NCI-H82 treated with DMSO at 0.1 percent for 48 hours (cell line): ENCODE measurements around the gene CRHR2.
"Not testable (repeated sequence)": the region's sequence is repeated elsewhere in the genome, so short reads cannot be mapped to it uniquely, and the experiment has no call there.

ENCODE experiments used
- DNase-seq: peaks from one replicate; lab custom pipeline; 2025; ENCODE audit not compliant: unreplicated experiment; lab: John Stamatoyannopoulos, UW

Gene CRHR2

GRCh38 chr7:30682212-30683083 lies at the start of gene CRHR2:
Gene CRHR2 (minus strand): TSS chr7:30682456. CDS start chr7:30682280, 176 bp downstream.
- DNase-seq, result no peak

DNA sequence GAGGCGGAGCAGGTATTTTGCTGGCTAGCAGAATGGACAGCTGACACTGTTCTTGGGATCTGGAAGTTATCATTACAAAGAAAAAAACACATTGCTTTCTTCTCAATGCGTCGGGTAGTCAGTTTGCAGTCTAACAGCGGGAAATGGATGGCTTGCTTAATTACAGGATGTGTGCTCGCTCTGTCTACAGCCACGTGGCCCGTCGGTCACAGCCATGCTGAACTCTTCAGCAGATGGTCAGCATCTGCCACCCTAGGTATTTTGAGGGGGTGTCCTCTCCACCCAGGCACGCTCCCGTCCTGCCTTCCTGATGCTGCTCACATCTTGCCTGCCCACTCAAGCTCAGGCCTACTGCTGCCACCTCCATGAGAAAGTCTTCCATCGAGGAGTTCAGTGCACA lies 49.3 kb upstream of the CRHR2 start:
- DNase-seq, result peak; percentile 48

- no peak for DNase-seq
These were observed 48.7 kb upstream of the CRHR2 start for GRCh38 chr7:30730996-30731395.

DNA sequence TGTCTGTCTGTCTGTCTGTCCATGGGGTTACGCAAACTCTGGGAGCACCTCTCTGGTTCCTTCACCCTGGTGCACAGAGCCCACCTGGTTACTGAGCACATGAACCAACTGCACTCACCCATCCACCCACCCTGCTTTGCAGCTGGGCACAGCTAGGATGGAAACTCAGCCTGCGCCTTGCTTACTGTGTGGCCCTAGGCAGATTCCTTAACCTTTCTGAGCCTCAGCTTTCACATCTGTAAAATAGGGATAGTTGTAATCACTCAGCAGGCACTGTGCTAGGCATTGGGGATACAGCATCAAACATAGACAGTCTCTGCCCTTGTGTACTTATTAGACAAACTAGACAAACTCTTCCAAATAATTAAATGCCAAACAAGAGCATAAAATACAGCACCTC lies 47.8 kb upstream of the CRHR2 start:
- no peak for DNase-seq

DNA sequence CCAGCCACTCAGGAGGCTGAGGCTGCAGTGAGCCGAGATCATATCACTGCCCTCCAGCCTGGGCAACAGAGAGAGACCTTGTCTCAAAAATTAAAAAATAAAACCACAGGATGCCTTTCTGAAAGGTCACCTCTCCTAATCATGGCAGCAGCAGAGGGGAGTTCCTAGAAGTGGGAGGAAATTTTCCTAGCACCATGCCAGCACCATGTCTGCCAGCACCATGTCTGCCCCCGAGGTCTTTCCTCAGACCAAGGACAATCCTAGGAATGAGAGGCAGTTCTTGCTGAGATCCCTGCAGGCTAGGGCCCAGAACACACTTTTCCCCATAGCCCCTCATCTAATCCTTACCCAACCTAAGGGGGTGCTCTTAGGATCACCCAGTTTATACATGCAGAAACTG lies 47.4 kb upstream of the CRHR2 start:
- DNase-seq, result no peak

DNA sequence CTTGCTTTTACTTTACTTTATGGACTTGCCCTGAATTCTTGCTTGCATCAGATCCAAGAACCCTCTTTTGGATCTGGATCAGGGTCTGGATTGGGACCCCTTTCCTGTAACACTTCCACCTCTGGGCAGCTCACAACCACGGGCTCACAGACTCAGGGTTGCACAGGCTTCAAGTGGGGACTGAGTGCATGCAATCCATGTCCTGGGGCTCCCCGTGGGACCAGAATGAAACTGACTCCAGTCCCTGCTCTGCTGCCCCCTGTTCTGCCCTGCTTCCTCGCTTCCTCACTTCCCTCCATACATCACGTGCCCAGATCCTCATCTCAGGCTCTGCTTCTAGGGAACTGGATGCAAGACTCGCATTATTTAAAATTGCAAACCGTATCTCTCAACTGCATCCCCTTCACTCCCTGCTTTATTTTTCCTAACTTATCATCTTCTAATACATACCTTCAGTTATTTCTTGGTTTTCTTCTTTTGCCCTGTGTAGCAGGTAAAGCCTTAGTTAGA lies 46.4 kb upstream of the CRHR2 start:
- no peak for DNase-seq

DNA sequence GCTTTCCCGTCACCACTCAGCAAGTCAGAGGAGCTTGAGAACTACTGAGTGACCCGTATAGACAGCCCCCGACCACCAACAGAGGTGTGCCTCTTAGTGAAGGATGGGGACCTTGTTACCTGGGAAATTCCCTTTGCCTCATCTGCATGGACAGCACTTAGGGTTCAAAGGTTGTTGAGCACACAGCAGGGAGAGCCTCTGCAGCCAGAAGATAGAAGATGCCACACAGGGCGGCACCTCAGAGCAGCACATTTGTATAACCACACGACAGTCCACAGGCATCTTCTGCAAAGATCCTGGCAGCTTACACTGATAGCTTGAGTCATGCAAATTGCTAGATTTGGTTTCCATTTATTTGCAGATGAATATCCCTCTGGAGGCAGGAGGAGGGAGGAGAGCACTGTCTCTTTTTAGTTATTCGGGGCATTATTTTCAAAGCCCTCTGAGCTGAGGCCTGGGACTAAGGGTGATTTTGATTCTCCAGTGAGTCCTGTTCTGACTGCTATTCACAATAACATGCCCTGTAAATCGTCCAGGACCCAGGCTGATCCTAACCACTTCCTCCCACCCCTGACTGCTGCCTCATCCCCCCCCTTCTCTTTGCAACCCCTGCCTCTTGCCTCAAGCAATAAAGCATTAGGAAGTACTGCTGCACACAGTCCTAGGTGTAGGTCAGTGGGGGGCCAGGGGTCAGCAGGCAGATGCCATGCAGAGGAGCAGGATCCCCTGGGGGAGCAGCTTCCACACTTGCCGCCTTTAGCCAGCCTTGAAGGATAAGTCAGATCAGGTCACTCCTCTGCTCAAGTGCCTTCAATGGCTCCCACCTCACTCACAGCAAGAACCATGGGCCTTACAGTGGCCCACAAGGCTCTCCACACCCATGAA lies 45.0 kb upstream of the CRHR2 start:
- no peak for DNase-seq

DNA sequence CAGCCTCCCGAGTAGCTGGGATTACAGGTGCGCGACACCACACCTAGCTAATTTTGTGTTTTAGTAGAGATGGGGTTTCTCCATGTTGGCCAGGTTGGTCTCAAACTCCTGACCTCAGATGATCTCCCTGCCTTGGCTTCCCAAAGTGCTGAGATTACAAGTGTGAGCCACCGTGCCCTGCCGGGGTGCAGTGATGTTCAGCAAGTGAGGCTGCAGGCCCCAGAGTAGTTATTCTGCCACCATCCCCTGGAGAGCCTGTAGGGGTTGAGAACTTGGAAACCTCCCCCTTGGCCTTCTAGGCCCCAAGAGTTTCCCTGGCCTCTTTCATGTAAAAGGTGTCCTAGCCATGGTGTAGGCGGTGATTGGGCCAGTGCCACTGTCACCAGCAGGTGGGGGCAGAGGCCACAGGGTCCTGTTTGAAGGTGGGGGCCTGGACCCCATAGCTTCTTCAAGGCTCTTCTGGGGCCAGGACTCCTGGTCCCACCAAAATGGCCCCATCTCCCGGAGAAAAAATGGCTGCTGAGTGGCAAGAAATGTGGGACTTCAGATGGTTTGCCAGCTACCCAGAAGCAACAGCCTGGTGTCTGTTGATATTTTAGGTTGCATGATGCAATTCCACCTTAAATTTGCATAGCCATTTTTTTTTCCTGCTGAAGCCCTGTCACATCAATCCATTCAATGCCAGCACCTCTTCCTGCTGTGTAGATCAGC lies 44.2 kb upstream of the CRHR2 start:
- no peak for DNase-seq

DNA sequence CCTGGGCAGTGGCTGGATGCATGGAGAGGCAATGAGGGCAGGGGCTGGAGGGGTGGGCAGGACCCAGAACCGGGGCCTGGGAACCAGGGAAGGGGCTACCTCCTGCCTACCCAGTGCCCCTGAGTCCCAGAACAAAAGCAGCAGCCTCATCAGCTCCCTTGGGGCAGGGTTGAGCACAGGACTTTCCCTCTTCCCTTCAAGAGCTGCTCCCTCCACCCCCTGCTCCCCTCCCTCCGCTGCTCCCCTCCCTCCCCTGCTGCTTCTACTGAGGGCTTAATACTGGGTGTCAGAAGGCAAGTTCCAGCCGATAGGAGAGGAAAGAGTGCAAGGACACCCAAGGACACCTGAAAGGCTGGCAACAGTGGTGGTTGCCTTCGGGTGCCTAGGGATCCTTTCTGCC lies 41.5 kb upstream of the CRHR2 start:
- DNase-seq, result no peak

GRCh38 chr7:30722671-30723070 lies 40.4 kb upstream of the CRHR2 start:
- DNase-seq, result no peak

GRCh38 chr7:30722187-30722586 lies 39.9 kb upstream of the CRHR2 start:
- DNase-seq, result no peak

DNA sequence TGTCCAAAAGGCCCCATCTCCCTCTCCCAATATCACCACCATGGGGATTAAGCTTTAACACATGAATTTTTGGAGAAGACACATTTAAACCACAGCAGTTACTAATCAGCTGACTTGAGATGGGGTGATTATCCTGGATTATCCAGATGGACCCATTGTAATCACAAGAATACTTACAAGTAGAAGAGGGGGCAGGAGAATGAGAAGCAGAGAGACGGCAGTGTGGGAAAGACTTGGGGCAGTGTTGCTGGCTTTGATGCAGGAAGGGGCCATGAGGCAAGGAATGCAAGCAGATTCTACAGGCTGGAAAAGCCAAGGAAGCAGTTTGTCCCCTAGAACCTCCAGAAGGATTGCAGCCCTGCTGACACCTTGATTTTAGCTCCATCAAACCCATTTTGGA lies 39.0 kb upstream of the CRHR2 start:
- peak; percentile 82 for DNase-seq

GRCh38 chr7:30719434-30719833 lies 37.2 kb upstream of the CRHR2 start:
- DNase-seq, result not testable (repeated sequence)

- DNase-seq, result no peak
These were observed 34.9 kb upstream of the CRHR2 start for GRCh38 chr7:30717181-30717580.

DNA sequence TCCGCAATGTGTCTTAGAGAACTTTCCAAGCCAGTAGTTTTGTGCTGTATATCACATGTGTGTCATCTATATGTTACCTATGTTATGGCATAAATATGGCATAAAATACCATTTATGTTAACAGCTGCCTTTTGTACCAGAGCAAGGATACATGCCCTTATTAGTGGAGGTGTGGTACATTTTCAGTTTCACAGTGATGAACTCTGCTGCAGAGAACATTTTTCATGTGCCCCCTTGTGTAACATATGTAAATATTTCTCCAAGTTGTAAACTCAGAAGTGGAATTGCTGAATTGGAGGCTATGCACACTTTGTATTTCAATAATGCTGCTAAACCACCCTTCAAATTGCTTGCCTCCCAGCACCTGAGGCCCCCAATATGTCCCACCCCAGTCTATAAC lies 31.9 kb upstream of the CRHR2 start:
- no peak for DNase-seq

DNA sequence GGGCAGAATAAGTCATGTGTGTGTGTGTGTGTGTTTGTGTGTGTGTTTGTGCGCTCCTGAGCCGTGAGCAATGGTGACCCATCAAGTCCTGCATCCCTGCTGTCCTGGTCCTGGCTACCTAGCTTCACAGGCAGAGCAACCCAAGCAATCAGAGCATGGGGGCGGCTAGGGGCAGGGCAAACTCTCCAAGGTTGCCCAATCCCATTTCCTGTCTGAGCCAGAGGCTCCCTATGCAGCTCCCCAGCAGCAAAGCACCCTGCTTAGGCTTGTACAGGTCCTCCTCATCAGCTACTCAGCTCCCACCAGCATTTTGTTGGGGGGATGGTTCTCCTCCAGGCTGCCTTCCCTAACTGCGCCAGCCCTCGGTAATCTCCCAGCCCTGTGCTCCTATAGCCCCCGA lies 31.1 kb upstream of the CRHR2 start:
- DNase-seq, result no peak

GRCh38 chr7:30710669-30711068 lies 28.4 kb upstream of the CRHR2 start:
- DNase-seq, result no peak

- no peak for DNase-seq
These were observed 27.3 kb upstream of the CRHR2 start for GRCh38 chr7:30709549-30709948.

- DNase-seq, result no peak
These were observed 26.7 kb upstream of the CRHR2 start for GRCh38 chr7:30708983-30709382.

DNA sequence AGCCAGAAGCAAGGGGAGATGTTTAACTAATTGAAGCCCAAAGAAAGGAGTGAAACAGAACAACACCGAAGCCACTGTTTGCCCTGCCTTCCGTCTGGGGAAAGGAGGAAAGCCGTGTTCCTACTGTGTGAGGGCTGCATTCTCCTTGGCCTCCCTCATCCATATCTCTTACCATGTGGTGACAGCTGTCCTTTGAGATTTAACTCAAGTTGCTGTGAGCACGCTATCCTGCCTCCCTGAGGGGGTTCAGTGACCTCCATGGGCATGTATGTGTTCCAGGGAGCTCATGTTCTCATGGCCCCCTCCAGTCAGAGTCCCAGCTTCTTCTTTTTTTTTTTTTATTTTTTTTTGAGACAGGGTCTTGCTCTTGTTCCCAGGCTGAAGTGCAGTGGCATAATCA lies 26.2 kb upstream of the CRHR2 start:
- no peak for DNase-seq
